Activated naive CD8-positive, alpha-beta T cell treated with anti-CD3 and anti-CD28 coated beads, Interleukin-2, amount 50 U/mL, for 16 hours (primary cell): ENCODE data around the gene RSRC1.
"Not testable (repeated sequence)": the region's sequence is repeated elsewhere in the genome, so short reads cannot be mapped to it uniquely, and the experiment has no call there.

Experiments used
- DNase-seq: peaks from one replicate; pipeline ENCODE4 v3.0.0-alpha.2; 2020; ENCODE audit warnings: low read depth, low spot score

RSRC1 gene

DNA sequence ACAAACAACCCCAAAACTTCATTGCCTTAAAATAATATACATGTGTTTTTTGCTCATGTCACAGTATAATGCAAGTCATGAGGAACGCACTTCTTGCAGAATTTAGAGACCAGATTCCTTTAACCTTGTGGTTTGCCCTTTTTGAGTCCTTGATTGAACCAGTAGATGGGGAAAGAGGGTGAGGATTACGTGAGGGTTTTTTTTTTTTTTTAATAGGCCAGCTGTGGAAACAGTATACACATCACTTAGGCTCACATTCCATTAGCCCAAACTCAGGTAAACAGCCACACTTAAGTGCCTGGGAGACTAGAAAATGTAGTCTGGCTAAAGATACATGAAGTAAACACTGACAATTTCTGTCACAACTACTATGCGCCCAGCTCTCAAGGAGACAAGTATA is 346.2 kb downstream of the RSRC1 start:
- no peak for DNase-seq

DNA sequence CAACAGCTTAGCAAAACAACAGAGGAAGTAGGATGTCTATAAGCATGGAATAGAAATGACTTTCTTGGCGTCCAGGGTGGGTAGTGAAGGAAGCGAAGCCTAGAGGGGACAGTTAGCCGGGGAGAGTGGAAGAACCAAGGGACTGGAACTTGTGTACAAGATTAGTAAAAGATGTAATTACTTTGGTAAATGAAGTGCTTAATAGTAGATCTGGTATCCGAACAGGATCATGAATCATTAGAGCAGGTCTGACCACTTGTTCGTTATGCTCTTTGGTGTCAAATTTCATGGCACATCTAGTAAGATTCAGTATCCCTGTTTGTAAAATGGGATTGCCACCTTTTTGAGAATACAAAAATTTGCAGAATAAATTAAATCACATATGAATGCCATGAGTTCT is 348.6 kb downstream of the RSRC1 start:
- no peak for DNase-seq

DNA sequence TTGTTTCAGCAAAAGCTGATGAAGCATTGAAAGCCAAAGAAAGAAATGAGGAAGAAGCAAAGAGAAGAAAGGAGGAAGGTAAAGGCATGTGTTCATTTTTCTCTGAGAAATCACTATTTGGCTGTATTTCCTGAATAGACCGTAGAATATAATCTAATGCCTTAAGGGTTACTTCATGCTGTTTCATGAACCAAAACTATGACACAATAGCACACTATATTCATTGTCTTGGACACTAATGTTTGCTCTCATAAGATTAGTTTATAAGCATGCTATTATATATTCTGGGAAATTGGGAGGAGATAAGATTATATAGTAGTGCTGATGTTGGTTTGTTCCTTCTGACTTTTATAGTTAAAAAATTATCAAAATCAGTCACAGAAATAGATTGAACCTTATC is 351.0 kb downstream of the RSRC1 start:
- DNase-seq, result no peak

DNA sequence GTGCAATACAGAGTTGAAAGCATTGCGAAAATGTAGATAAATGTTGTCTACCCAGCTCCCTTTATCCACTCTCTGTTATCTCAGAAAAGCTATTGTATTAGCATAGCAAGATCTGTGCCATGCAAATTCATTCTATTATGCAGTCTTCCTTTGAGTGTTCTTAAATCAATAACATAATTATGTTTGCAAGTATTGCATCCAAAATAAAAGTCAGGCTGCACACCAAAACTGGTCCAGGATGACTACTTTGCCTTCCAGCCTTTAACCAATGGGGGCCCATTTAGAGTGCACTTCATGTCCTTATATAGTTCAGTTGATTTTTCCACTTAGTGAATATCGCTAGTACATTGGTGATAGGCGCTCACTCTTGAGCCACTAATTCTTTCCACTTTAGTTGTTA is 353.7 kb downstream of the RSRC1 start:
- DNase-seq, result no peak

DNA sequence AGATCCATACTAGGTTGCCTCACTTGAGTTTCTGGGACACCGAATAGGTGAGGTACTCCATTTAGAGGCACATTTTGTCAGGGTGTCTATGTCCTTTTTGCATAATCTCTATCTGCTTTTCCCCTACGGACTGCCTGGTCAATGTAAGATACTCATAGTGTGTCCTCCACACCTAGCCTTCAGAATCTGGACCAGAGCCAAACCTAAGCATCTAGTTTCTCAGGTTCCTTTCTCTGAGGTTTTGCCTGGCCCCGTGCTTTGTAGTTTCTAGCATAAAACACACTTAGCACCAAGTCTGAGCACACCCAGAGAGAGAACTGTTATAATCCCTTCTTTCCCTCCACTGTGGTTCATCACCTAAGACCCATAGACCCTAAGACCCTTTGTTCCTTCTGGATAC is 355.2 kb downstream of the RSRC1 start:
- no peak for DNase-seq

DNA sequence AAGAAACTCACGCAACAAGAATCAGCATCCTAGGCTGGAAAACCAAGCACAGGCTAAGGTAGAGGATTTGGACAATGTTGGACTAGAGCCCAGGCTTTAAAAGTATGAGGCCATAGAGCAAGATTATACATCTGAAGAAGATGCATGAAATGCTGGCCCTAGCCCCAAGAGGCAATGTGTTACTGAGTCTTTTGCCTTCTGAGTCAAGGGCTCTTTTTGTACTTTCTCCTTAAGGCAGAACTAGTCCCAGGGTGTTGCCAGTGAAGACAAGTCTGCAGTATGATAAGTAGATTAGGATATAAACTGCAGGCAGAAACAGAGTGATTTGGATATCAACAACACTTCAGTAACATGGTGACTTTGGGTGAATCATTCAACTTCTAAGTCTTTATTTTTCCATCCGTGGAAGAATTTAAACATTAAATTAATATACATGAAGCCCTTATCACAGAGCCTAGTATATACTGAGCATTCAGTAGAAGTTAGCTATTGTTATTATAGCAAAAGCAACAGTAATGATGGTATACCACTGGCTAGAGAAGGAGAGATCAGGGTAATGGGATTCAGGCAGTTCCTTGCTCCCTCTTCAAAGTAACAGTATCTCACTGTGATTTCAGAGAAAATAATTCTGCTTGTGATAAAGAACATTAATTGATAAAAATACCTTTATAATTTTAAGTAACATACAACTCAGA is 361.2 kb downstream of the RSRC1 start:
- DNase-seq, result no peak

DNA sequence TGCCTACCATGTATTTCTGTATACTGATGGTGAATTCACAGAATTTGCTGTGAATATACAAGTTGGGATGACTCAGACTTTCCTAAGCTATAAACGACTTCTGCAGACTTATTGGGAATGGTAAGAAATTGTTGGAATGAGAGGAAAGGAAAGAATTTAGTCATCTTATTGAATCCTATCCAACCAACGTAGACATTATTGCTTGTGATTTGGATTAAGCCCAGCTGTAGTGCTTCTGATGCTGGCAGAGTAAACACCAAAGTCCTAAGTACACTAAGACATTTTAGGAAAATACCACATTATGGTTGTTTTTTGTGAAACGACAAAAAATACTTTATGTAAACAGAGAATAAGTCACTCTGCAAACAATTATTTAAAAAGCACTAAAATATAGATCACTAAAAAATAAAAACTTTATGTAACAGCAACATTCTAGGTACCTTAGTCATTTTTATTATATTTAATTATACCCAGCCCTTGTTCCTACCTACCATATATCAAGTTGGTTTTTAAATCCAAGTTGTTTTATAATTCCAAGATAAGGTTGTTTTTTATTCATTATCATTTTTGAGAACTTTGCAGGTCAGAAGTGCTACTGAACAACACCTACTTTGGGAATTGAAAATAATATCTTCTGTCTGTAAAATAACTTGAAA is 361.9 kb downstream of the RSRC1 start:
- no peak for DNase-seq

DNA sequence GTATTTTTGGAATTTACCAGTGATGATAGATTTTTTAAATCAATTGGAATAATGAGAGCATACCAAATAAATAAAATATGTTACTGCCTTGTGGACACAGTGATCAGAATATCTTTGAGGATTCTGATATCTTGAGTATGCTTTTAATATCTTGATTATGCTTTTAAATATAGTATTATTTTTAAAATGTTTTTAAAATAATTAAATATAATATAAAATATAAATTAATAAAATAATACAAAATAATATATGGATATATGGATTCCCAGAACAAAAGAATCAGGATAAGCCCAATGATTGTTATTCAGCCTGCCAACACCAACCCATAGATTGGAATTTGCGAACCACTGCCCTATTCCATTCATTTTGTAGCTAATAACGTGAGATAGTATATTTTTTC is 369.2 kb downstream of the RSRC1 start:
- no peak for DNase-seq

DNA sequence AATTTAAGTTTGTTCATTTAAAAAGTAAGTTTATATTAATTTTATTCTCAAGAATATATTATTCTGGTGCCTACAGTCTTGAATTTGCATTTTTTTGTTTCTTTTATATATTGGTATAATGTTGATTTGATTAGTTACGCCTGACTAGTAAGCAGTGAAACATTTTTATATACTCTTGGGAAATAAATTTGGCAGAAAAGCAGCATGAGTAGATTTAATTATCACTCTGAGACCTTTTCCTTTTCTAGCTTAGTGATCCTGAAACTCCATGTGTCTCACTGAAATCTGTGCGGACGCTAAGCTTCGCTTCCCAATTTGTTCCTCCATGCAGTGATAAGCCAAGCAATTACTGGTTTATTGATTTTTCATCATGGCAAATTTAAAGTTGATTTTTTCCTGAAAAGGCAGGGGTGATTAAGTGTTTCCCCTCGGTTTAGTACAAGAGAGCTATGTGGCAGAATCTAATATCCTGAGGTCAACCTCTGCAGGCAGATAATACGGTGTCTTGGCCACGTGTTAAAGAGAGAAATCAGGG is 373.9 kb downstream of the RSRC1 start:
- no peak for DNase-seq

DNA sequence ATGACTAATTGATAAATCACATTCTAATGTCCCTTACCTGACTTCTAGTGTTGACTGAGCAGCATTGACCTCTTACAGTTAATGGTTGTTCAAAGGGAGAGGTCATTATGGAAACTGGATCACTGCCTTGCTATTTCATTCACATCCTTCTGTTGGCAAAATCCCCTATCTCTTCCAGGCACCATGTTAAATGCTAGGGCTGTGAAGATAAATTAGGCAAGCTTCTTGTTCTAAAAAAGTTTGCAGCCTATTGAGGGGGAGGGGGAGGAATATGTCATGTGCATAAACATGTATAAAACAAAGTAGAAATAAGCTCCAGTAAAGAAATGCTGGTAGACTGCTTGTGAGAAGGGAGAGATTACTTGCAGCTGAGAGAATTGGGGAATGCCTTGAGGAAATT is 376.3 kb downstream of the RSRC1 start:
- DNase-seq, result no peak

DNA sequence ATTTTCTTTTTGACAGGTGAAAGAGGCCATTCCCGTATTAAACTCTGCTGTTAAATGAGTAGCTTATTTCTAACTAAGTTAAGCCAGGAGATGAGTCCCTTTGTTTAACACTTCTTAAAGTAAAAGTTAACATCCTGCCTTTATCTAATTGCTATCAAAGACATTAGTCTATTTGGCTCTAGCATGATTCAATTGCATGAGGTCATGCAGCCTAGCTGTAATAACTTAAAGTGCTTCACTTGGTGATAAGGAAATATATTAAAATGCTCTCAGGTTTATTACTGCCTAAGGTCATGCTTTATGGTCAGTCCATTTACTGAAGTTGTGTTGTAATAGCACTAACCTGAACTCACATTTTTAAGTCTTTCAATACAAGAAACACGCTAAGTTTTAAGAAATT is 378.8 kb downstream of the RSRC1 start:
- no peak for DNase-seq

DNA sequence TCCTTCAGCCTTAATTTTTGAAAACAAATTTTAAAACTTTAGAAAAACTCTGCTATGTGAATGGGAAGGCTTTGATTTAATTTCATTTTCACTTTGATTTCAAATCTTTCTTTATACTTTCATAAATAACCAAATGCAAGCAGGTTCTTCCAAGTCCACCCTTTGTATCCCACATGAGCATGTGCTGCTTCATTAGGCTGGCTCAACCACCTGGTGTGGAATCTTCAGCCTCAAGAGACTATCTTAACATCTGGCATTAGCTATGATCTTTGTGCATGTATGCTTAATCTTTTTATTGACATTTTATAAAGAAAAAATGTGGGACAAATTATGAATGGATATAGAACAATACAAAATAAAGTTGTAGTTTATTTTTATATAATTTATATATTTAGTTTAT is 379.3 kb downstream of the RSRC1 start:
- DNase-seq, result no peak

DNA sequence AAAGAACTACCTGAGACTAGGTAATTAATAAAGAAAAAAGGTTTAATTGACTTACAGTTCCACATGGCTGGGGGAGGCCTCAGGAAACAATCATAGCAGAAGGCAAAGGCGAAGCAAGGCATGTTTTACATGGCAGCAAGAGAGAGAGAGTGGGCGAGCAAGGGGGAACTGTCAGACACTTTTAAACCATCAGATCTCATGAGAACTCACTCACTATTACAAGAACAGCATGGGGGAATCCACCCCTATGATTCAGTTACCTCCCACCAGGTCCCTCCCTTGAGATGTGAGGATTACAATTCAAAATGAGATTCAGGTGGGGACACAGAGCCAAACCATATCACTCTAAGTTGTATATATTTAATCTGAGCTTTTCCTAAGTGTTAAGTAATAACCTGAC is 382.1 kb downstream of the RSRC1 start:
- DNase-seq, result no peak

DNA sequence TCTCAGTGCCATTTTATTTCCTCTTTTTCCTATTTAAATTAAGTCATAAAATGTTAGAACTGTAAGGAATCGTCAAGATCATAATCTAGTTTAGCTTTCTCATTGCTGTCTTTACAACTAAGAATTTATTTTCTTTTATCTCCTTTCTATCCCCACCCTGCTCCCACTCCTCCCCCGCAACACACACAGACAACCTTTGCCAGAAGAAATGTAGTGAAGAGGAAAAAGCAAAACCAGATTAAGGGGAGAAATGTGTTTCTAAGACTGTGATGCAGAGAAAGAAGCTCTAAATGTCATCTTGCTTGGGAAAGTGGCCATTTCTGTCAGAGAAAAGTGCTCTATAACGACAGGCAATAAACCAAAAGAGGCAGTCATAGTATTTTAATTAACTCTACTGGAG is 382.8 kb downstream of the RSRC1 start:
- no peak for DNase-seq

DNA sequence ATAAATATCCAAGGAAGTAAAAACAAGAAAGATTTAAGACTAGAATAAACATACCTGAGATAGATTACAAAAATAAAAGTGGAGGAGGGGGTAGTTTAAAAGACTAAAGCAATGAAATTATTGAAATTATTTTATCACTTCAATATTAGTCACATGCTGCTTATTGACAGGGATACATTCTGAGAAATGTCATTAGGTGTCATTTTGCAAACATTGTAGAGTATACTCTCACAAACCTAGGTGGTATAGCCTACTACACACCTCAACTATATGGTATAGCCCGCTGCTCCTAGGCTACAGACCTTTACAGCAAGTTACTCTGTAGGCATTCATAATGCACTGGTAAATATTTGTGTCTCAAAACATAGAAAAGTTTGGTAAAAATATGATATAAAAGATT is 384.0 kb downstream of the RSRC1 start:
- no peak for DNase-seq

DNA sequence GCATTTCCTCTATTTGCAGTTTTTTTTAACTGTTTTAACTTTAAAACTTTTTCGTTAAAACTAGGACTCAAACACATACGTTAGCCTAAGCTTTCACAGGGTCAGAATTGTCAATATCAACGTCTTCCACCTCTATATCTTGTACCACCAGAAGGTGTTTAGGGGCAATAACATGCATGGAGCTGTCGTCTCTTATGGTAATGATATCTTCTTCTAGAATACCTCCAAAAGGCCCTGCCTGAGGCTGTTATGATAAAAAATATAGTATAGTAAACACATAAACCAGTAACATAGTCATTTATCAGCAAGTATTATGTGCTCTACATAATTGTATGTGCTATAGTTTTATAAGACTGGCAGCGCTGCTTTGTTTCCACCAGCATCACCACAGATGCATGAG is 384.8 kb downstream of the RSRC1 start:
- DNase-seq, result no peak

DNA sequence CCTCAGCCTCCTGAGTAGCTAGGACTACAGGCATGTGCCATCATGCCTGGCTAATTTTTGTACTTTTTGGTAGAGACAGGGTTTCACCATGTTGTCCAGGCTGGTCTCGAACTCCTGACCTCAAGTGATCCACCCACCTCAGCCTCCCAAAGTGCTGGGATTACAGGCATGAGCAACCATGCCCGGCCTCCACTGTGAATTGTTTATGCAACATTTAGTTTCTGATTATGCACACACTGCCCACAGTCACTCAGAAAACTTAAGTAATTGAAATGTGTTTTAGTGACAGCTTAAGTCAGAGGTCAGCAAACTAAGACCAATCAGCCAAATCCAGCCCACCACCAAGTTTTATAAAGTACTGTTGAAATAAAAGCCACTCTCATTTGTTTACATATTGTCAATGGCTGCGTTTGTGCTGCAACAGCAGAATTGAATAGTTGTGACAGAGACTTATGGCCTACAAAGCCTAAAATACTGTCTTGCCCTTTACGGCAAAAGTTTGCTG is 385.6 kb downstream of the RSRC1 start:
- DNase-seq, result not testable (repeated sequence)

DNA sequence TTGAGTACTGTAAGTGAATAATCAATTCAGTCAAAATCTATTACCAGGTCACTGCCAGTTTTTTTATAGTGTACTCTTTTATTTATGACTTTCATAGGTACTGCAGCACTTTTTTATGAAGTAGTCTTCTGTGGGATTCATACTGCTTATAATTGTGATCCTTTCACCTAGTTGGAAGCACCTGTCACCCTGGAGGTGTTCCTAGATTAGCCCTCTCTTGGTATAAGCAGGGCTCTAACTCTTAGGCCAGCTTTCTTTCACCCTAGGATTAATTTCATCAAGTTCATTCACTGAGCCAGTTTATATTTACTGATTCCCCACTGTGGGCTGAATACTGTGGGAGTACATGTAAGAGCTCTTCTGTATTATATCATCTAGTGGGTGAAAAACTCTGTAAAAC is 395.2 kb downstream of the RSRC1 start:
- DNase-seq, result no peak

DNA sequence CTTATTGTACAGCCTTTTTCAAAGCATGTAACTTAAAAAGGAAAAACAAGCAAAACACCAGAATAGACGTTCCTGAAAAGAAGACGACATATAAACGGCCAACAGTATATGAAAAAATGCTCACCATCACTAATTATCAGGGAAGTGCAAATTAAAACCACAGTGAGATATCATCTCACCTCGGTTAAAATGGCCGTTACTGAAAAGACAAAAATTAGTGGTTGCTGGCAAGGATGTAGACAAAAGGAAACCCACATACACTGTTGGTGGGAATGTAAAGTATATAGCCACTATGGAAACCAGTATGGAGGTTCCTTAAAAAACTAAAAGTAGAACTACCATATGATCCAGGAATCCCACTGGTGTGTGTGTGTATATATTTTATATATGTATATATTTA is 396.6 kb downstream of the RSRC1 start:
- no peak for DNase-seq

DNA sequence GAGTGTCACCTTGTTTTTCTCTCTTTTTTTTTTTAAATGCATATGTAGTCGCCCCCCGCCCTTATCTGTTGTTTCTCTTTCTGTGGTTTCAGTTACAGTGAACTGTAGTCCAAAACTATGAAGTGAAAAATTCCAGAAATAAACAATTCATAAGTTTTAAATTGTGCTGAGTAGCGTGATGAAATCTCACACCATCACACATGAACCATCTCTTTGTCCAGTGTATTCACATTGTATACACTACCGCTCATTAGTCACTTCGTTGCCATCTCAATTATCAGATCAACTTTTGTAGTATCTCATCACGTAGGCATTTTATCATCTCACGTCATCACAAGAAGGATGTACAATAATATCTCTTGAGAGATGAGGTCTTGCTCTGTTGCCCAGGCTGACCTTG is 398.6 kb downstream of the RSRC1 start:
- no peak for DNase-seq

DNA sequence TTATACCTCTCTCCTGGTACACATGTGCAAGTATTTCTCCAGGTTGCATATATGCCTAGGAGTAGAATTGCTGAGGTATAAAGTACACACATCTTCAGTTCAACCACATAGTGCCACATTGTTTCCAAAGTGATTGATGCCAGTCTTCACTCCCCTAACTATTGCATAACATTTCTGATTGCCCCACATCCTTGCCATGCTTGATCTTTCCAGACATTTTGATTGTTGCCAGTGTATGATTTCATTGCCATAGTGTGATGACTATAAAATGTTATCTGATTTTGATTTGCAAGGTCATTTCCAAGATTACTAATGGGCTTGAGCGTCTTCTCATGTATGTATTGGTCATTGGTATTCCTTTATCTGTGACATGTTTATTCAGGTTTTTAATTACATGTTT is 400.0 kb downstream of the RSRC1 start:
- no peak for DNase-seq

DNA sequence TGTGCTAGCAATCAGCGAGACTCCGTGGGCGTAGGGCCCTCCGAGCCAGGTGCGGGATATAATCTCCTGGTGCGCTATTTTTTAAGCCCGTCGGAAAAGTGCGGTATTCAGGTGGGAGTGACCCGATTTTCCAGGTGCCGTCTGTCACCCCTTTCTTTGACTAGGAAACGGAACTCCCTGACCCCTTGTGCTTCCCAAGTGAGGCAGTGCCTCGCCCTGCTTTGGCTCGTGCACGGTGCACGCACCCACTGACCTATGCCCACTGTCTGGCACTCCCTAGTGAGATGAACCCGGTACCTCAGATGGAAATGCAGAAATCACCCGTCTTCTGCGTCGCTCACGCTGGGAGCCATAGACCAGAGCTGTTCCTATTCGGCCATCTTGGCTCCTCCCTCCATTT is 406.8 kb downstream of the RSRC1 start:
- not testable (repeated sequence) for DNase-seq

DNA sequence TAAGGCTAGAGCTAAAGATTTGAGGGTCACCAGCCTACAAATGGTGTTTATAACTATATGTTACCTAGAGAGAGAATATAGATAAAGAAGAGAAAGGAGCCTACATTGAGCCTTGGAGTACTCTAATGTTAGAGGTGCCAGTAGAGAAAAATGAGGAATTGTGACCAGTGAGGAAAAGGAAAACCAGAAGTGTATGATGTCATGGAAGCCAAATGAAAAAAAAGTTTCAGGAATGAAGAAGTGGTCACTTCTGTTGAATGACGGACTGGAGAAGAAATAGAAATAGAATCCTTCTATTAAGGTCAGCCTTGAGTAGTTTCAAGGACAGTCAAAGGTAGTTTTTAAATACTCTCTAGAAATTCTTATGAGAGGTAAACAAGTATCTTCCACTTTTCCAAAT is 409.9 kb downstream of the RSRC1 start:
- DNase-seq, result no peak
